DMS 273 (cell line): ENCODE measurements around the gene FMNL1.

ENCODE experiments used
- DNase-seq: peaks from one replicate; lab custom pipeline; 2025; ENCODE audit not compliant: unreplicated experiment; lab: John Stamatoyannopoulos, UW

The FMNL1 gene

DNA sequence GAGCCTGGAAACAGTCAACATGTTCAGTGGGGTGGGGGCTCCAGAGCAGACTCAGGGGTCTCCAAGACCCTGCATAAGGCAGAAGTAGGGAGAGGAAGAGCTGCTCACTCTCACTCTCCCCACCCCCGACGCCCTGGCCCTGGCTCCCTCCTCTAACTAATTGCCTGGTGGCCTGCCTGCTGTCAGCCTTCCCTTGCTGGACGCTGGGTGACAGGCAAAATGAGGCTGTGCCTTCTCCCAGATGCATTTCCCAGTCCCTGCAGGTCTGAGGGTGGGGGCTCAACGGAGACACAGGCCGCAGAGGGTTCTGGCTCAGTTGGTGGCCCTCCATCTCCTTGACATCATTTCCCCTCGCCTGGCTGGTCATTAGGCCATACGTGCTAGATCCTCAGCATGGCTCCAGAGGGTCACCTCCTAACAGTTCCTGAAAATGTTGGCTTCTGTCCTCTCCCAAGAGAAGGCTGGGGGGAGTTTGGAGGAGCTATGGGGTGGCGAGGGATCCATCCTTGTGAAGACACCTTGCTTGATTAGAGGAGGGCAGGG lies 1.4 kb downstream of the FMNL1 start:
- DNase-seq: no peak

DNA sequence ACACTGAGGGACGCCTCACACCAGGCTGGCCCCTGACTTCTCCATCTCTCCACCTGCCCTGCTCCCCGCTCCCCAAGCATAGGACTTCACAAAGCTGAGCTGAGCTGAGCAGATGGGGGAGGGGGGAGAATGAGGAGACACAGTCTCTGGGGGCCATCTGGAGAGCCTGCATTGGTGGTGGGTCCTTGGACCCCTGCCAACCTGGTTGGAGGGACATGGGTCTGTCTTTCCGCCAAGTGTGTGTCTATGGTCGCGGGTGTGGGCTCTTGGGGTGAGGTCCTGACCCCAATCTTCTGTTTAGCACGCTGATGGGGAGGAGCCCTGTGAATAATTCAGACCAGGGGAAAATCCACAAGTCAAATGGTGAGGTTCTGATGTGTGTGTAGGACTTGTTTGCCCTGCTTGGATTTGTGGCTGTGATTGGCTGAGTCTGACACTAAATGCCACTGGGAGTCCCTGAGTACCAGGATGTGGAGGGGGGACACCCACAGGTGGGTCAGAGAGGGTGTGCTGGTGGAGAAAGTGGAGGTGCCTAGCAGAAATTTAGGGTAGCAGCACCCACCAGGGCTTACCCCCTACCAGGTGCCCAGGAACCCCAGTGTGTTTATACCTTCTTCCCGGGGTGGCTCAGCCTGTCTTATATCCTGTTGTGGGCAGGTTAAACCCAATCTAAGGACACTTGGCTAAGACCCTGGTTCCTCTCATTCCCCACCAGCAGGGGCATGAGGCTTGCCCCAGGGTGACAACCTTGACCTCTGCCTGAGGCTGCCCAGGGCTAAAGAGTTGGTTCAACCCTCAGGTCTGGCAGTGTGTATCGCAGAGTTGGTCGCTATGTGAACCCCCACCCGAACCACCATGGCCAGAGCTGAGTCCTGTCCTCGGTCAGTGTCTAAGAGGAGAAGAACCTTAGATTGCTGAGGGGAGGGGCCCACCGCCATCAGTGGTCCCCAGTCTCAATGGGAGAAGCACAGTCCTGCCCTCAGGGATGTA lies 2.1 kb downstream of the FMNL1 start:
- peak; percentile 50 for DNase-seq

DNA sequence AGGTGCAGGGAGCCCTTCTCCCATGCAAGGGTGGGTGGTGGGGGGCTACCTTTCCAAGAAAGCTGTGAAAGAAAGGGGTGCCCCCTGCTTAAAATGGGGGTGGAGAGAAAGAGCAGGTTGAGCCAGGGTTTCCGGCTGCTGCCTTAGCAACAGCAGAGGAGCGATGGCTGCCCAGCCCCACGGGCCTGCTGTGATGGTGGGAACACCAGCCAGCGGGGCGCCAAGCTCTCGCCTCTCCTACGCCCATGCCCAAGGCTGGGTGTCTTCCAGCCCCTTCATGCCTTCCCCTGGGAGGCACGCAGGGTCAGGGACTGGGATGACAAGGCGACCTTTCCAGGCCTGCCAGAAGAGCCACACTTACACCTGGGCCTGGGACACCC lies 3.0 kb downstream of the FMNL1 start:
- DNase-seq: no peak

- DNase-seq: peak; percentile 36
Observed at GRCh38 chr17:45225051-45225700, 3.5 kb downstream of the FMNL1 start.

DNA sequence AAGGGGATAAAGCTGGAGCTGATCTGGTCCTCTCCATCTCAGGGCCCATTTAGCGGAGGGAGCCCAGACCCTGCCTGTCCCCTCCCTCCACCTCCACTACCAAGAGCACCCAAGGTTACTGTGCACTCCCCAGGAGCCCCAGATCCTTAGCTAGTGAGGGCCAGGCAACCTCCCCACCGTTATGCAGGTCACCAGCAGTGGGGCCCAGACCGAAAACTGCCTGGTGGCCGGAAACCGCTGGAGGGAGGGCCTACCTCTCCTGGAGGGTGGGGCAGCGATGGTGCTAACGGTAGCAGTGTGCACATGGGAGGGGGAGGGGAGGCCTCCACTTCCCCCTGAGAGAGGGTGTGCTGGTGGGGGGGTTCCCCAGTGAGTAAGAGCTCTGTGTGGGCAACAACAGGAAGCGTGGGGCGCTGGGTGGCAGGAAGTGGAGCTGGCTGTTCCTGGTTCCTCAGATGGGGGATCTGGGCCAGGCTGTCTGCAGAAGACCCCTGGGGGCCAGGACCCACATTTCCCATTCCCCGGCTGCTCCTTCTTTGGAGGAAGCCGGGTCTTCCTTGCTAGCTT lies 4.4 kb downstream of the FMNL1 start:
- DNase-seq: no peak

- DNase-seq: no peak
Observed at GRCh38 chr17:45226576-45226975, 4.9 kb downstream of the FMNL1 start.

GRCh38 chr17:45227101-45227925 lies 5.6 kb downstream of the FMNL1 start:
- no peak for DNase-seq

DNA sequence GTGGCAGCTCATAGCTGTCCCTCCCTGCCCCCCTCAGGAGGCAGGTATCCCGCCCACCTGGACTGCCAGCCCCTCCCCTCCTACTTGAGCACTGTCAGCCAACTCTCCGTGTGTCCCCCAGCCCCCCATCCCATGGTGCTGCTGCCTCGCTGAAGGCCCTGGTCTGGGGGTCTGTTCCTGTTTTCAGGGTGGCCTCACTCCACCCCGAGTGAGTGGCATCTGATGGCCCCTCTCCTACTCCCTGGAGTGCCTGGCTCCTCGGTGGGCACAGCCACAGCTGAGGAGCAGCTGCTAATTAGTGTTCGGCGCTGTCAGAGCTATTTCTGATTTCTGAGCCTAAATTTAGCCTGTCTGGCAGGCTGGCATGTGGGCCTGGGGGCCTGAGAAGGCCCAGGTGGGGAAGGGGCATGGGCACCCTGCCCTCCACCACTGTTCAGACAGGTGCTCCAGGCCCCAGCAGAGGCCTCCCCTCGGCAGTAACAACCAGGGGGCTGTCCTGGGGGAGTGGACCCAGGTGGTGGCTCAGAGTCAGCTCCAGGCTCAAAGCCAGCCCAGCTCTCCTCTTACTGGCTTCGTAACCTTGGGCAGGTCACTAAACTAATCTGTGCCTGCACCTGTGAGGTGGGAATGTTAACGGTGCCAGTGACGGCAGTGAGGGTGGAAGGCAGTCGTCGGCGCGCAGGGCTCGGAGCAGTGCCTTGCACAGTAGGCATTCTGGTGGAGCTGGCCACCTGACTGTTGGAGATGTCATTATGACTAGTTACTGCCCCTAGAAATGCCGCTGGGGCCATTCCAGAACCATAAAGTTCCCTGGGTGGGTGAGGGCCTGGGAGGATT lies 6.5 kb downstream of the FMNL1 start:
- DNase-seq: peak; percentile 46

DNA sequence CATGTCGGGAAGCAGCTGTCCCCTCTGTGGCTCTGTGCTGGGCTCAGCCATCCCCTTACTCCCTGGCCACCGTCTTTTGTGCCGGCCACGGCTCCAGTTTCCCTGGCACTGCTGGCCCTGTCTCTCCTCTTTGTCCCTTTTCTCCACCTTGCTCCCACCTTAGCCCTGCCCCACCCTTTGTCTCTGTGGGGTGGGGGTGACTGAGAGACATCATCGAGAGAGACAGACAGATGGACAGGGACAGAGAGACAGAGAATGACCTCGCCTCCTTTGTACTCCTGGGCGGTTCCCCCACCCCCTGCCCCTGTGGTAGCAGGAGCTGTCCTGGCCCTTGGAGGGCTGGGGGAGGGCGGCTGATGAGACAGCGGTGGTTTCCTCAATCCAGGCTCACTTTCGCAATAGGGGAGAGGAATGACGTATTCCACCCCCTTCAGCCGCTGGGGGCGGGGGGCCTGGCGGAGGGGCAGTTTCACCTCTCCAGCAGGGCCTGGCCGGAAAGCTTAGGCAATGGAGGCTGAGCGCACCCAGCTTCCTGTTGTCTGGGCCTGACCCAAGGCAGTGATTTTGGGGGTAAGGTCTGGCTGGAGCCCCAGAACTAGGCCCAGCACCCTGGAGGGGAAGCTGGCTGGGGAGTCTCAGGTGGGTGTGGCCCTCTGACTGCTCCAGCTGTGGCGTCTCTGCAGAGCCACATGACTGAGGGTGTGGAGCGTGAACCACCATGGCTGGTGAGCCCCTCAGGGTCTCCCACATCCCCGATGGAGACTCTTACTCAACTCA lies 7.3 kb downstream of the FMNL1 start:
- DNase-seq: peak; percentile 47

DNA sequence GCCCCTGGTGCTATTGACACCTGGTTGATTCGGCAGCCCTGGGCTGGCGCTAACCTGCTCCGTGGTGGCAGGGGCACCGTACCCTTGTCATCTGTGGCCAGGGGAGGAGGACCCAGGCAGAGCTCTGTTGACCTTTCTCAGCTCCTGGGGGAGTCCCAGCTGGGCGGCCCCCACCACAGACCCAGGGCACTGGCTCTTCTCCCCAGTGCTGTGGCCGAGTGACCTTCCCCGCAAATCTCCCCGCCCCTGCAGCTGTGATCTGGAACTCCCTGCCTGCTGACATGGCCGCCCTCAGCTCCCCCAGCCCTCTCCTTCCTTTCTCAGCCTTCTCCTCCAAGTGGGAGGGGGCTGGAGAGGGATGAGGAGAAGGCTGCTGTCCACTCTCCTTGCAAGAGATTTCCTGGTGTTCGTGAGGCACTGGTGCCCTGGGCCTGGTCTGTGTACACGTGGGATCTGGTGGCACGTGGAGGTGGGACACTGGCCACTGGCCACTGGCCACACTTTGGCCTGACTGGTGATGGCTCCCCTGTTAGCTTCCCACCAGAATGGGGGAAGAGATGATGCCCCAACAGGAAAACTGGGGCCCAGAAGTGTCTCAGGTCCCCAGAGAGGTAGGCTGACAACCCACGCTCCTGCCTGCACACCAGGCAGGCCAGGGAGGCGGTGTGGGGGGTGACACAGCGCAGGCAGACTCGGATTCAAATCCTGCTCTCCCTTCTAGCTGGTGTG lies 8.2 kb downstream of the FMNL1 start:
- DNase-seq: no peak

- DNase-seq: no peak
Observed at GRCh38 chr17:45230410-45230786, 8.7 kb downstream of the FMNL1 start.

DNA sequence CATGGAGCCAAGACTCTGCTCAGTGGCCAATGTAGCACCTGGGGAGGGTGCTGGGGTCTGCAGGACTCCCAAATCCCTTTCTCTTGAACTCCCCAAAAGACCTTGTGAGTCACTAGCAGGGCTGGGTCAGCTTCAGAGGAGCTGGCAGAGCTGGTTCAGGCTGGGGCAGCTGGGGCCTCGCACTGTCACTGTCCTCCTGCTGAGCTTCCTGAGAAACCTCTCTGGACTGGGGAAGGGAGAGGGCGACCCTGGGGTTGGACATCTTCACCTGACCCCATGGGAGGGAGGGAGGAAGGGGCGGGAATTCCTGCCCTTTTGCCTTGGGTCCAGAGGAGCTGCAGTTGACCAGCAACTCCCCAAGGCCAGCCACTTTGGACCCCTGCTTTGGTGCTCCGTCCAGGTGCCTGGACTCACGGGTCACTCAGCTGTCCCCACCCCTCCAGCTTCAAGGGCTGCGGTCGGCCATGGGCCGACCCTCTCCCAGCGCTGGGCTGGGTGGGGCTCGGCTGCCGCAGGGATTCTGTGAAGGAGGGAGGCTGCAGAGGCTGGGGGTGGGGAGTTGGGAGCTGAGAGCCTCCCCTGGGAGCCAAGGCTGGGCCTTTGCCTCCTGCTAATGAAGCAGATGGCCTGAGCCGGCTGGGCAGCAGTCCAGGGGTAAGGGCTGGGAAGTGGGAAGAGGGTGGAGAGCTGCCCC lies 9.2 kb downstream of the FMNL1 start:
- DNase-seq: peak; percentile 92

- DNase-seq: peak; percentile 69
Observed at GRCh38 chr17:45231481-45232116, 9.9 kb downstream of the FMNL1 start.

GRCh38 chr17:45232514-45233422 lies 11.1 kb downstream of the FMNL1 start:
- no peak for DNase-seq

DNA sequence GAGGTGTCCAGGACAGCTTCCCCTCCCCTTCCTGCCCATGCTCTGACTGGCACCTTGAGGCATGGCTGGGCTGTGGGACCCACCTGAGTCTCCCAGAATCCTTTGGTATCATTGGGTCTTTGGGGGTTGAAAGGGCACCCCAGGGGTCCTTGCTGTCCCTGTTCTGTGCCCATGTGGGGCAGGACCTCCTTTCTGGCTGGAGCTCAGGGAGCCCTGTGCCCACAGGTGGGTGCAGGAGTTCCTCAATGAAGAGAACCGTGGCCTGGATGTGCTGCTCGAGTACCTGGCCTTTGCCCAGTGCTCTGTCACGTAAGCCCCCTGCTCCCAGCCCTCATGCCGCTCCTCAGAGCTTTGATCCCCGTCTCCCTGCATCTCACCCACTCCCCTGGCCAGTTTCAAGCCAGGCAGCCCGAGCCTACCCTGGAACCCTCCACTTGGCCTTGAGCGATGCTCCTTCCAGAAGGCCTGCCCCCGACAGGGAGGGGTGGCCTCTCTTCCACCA lies 11.8 kb downstream of the FMNL1 start:
- DNase-seq: no peak
